Subcutaneous preadipocyte (primary cell): ENCODE results near the gene ZNF41. TPM values are rescaled to one million over a fixed set of nuclear protein-coding genes. Genes with fewer than 3 reads are reported as not detected.

Experiments used
- total RNA-seq: library from RNA; depleted of rRNA; stranded (reverse); fragments of >200 nt; gene quantifications from 2 replicates; pipeline ENCODE4 v1.2.3, GENCODE V29; 2012

ZNF41 gene
- 5.9 and 8.8 TPM in 2 replicates for total RNA-seq

GRCh38 chrX:47482512-47483305 is at the start of gene ZNF41:
ZNF41 (minus strand) TSS chrX:47483222; CDS start chrX:47467481, 15,741 bp downstream.

Other genes starting within 250 kb of the ZNF41 start
- not detected in 2 replicates for gene ZNF157, start 112.6 kb downstream of the ZNF41 start, total RNA-seq
- gene ARAF, start 78.0 kb upstream of the ZNF41 start, total RNA-seq: 17.6 and 18.0 TPM in 2 replicates
- 595 and 1,438 TPM in 2 replicates for gene TIMP1, start 99.2 kb upstream of the ZNF41 start, total RNA-seq
- gene SYN1, start 136.6 kb upstream of the ZNF41 start, total RNA-seq: under 0.01 and 0.20 TPM in 2 replicates
- 0.37 and 0.39 TPM in 2 replicates for gene CFP, start 146.7 kb upstream of the ZNF41 start, total RNA-seq
- 23.9 and 31.5 TPM in 2 replicates for gene ELK1, start 167.3 kb upstream of the ZNF41 start, total RNA-seq
- gene UXT, start 176.0 kb upstream of the ZNF41 start, total RNA-seq: 79.4 and 143 TPM in 2 replicates